ENCODE data around the gene SMARCA5.

SMARCA5 gene

DNA sequence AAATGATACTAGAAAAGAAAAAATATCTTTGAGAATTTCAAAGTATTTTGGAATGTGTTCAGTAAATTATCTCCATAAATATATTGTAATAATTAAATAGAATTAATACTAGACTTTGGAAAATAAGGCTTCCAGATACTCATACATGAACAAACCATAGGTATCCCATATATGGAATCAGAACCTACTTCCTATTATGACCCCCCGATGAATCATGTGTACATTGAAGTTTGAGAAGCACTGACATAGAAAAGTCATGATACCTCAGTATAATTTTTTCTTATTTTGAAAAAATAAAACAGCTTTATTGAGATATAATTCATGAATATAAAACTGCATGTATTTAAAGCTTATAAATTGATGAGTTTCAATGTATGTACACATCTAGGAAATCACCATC is 27.2 kb upstream of the SMARCA5 start:
- H3K27me3 Mint-ChIP-seq (ENCODE audit: low read depth): no peaks in the 10 kb centered on the region
- H3K4me1 Mint-ChIP-seq: no peaks in the 10 kb centered on the region
- H3K9me3 Mint-ChIP-seq: peaks cover 10% of the 10 kb centered on the region
- H3K4me3 Mint-ChIP-seq: no peak overlapping the region
- no peaks in the 10 kb centered on the region for H3K36me3 Mint-ChIP-seq (ENCODE audit: low read depth)
- H3K27ac Mint-ChIP-seq: no peak overlapping the region
- TF ChIP-seq, protein P1, sequence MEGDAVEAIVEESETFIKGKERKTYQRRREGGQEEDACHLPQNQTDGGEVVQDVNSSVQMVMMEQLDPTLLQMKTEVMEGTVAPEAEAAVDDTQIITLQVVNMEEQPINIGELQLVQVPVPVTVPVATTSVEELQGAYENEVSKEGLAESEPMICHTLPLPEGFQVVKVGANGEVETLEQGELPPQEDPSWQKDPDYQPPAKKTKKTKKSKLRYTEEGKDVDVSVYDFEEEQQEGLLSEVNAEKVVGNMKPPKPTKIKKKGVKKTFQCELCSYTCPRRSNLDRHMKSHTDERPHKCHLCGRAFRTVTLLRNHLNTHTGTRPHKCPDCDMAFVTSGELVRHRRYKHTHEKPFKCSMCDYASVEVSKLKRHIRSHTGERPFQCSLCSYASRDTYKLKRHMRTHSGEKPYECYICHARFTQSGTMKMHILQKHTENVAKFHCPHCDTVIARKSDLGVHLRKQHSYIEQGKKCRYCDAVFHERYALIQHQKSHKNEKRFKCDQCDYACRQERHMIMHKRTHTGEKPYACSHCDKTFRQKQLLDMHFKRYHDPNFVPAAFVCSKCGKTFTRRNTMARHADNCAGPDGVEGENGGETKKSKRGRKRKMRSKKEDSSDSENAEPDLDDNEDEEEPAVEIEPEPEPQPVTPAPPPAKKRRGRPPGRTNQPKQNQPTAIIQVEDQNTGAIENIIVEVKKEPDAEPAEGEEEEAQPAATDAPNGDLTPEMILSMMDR (IDR thresholded peaks at IDR 0.05; ENCODE audit: unreplicated experiment in 3 of 3): no peak

- H3K4me1 Mint-ChIP-seq: no peaks in the 10 kb centered on the region
- TF ChIP-seq, protein P1 (IDR thresholded peaks at IDR 0.05; ENCODE audit: unreplicated experiment in 3 of 3): no peak
- H3K27me3 Mint-ChIP-seq (ENCODE audit: low read depth): no peaks in the 10 kb centered on the region
- H3K4me3 Mint-ChIP-seq: no peak overlapping the region
- H3K36me3 Mint-ChIP-seq (ENCODE audit: low read depth): no peaks in the 10 kb centered on the region
- H3K9me3 Mint-ChIP-seq: peaks cover 18% of the 10 kb centered on the region
- H3K27ac Mint-ChIP-seq: no peak overlapping the region
These were observed 24.8 kb upstream of the SMARCA5 start for GRCh38 chr4:143488687-143489086.

GRCh38 chr4:143489106-143489505 is 24.4 kb upstream of the SMARCA5 start:
- Mint-ChIP-seq H3K9me3 (peaks cover 20% of the 10 kb centered on the region), H3K4me1 (no peaks in the 10 kb centered on the region), H3K36me3 (ENCODE audit: low read depth) (no peaks in the 10 kb centered on the region), H3K4me3 (no peak overlapping the region), H3K27me3 (ENCODE audit: low read depth) (no peaks in the 10 kb centered on the region), H3K27ac (no peak overlapping the region)
- TF ChIP-seq, protein P1 (IDR thresholded peaks at IDR 0.05; ENCODE audit: unreplicated experiment in 3 of 3): no peak

GRCh38 chr4:143498021-143498420 is 15.5 kb upstream of the SMARCA5 start:
- Mint-ChIP-seq H3K4me3 (no peak overlapping the region), H3K36me3 (ENCODE audit: low read depth) (no peaks in the 10 kb centered on the region), H3K27me3 (ENCODE audit: low read depth) (no peaks in the 10 kb centered on the region), H3K4me1 (no peaks in the 10 kb centered on the region), H3K27ac (no peak overlapping the region), H3K9me3 (peaks cover 7% of the 10 kb centered on the region)
- TF ChIP-seq, protein P1 (IDR thresholded peaks at IDR 0.05; ENCODE audit: unreplicated experiment in 3 of 3): no peak

DNA sequence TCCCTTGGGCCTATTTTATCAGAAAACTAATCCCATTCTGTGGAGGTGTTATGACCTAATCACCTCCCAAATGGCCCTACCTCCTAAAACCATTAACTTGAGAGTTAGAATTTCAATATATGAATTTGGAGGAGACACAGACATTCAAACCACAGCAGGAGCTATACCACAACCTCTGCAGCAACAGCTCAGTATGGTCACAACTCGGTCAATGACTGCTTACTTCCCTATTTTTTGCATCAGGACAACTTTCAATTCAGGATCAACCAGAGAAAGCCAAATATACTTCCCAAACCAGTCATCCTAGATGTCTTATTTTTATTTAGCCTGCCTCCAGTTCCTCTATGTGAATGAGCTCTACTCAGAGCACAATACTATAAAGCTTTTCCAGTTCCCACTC is 11.3 kb upstream of the SMARCA5 start:
- H3K4me1 Mint-ChIP-seq: no peaks in the 10 kb centered on the region

GRCh38 chr4:143506031-143506430 is 7.5 kb upstream of the SMARCA5 start:
- Mint-ChIP-seq H3K9me3 (no peaks in the 10 kb centered on the region), H3K4me1 (no peaks in the 10 kb centered on the region), H3K27me3 (ENCODE audit: low read depth) (no peaks in the 10 kb centered on the region), H3K27ac (no peak overlapping the region), H3K4me3 (no peak overlapping the region), H3K36me3 (ENCODE audit: low read depth) (no peaks in the 10 kb centered on the region)
- TF ChIP-seq, protein P1 (IDR thresholded peaks at IDR 0.05; ENCODE audit: unreplicated experiment in 3 of 3): no peak

More for the DNA sequence above, 11.3 kb upstream of the SMARCA5 start:
- H3K36me3 Mint-ChIP-seq (ENCODE audit: low read depth): no peaks in the 10 kb centered on the region
- no peak overlapping the region for H3K27ac Mint-ChIP-seq
- no peaks in the 10 kb centered on the region for H3K9me3 Mint-ChIP-seq
- H3K27me3 Mint-ChIP-seq (ENCODE audit: low read depth): no peaks in the 10 kb centered on the region
- TF ChIP-seq, protein P1 (IDR thresholded peaks at IDR 0.05; ENCODE audit: unreplicated experiment in 3 of 3): no peak
- no peak overlapping the region for H3K4me3 Mint-ChIP-seq
